GM19240 (cell line): ENCODE data around the gene B4GALT2.
A peak's percentile ranks its signal among the peaks of the same experiment; 100 is the strongest.

Source experiments
- DNase-seq: peaks from one replicate; pipeline ENCODE4 v3.0.0; 2011; ENCODE audit warnings: low spot score; ENCODE audit not compliant: insufficient read length

The B4GALT2 gene

DNA sequence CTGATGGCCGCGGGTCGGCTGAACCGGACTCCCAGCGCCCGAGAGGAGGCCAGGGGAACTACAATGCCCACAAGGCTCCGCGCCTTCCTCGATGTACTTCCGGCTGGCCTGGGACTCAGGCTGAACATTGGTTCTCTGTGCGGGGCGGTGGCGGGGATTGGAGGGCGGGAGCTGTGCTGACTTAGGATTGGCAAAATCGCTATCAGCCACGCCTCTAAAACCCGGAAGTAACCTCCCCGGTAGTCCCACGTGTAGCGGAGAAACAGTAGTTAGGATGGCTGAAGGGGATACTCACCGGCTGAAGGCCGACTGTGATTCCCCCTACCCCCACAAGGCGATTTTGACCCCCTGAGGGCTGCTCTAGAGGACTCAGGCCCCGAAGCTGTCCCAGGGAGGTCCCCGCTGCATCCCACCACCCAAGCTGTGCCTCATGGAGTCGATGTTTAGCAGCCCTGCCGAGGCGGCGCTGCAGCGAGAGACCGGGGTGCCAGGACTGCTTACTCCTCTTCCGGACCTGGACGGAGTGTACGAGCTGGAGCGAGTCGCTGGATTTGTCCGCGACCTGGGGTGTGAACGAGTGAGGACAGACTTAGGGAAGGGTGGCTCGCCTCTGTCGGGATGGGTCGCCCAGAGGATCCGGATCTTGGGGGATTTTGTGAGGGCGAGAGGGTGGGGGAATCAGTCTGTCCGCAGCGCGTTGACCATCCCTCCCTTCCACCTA lies 9.1 kb upstream of the B4GALT2 start, which contains the start of gene DPH2:
Gene DPH2 (plus strand): TSS at position 265 of the 721 bp plus-strand sequence. CDS start 166 bp downstream, at position 431.
- peak; percentile 100 for DNase-seq

- no peak for DNase-seq
Observed at GRCh38 chr1:43970502-43970901, 8.5 kb upstream of the B4GALT2 start.

GRCh38 chr1:43970911-43971310 lies 8.1 kb upstream of the B4GALT2 start:
- DNase-seq: no peak

DNA sequence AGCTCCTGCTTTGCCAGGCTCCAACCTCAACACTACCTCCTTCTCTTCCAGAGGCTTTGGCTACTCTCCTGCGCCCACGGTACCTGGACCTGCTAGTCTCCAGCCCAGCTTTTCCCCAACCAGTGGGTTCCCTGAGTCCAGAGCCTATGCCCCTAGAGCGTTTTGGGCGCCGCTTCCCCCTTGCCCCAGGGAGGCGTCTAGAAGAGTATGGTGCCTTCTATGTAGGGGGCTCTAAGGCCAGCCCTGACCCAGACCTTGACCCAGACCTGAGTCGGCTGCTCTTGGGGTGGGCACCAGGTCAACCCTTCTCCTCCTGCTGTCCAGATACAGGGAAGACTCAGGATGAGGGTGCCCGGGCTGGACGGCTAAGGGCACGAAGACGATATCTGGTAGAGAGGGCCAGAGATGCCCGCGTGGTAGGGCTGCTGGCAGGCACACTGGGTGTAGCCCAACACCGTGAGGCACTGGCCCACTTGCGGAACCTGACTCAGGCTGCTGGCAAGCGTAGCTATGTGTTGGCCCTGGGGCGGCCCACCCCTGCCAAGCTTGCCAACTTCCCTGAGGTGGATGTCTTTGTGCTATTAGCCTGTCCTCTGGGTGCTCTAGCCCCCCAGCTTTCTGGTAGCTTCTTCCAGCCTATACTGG lies 7.6 kb upstream of the B4GALT2 start:
- no peak for DNase-seq

DNA sequence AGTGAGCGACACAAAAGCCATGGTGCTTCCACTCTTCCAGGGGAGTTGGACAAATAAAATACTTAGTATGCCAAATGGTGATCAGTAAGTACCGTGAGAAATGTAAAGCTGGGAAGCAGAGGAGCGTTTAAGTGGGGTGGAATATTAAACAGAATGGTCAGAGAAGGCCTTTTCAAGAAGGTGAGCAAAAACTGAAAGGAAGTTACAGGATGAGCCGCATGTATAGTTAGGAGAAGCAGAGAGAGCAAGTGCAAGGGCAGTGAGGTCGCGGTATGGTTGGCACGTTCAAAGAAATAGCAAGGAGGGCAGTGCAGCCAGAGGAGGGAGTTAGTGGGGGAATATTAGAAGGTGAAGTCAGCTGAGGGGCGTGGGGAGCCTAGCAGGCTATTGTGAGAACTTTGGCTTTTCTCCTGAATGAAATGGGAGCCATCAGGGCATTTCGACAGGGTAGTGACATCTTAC lies 5.0 kb upstream of the B4GALT2 start:
- DNase-seq: no peak

GRCh38 chr1:43974443-43975248 lies 4.4 kb upstream of the B4GALT2 start, which contains the start of gene ATP6V0B:
Gene ATP6V0B, plus strand, starts transcription at chr1:43974960. Its CDS starts 81 bp downstream, at chr1:43975041.
- peak; percentile 96 for DNase-seq

- DNase-seq: no peak
Observed at GRCh38 chr1:43975249-43975961, 3.6 kb upstream of the B4GALT2 start.

GRCh38 chr1:43976045-43976444 lies 3.0 kb upstream of the B4GALT2 start:
- no peak for DNase-seq

GRCh38 chr1:43976890-43977289 lies 2.1 kb upstream of the B4GALT2 start:
- DNase-seq: no peak

DNA sequence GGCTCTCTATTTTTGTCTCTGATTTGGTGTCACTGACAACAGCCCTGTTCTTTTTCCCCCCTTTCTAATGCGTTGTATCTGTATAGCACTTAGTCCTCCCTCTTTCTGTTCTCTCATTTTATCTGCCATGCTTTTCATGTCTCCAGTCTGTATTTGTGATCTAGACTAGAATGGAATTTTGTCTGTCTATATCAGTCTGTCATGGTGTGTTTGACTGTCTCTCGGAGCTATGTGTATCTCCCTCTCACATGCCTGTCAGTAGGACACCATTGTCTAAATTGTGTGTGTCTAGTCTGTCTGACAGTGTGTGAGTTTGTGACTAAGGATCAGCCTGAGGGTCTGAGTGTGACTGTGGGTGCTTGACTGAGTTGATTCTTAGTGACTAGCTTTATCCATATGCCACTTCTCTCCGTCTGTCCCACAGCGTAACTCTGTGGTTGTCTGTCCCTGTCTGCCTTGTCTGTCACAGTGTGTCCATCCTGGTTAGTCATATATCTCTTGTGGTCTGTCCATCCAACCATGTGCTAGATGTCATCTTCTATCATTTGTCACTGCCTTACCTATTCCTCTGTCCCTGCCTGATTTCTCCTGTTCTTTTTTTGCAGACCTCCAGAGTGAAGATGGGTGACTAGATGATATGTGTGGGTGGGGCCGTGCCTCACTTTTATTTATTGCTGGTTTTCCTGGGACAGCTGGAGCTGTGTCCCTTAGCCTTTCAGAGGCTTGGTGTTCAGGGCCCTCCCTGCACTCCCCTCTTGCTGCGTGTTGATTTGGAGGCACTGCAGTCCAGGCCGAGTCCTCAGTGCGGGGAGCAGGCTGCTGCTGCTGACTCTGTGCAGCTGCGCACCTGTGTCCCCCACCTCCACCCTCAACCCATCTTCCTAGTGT lies 1.4 kb upstream of the B4GALT2 start:
- DNase-seq: no peak

DNA sequence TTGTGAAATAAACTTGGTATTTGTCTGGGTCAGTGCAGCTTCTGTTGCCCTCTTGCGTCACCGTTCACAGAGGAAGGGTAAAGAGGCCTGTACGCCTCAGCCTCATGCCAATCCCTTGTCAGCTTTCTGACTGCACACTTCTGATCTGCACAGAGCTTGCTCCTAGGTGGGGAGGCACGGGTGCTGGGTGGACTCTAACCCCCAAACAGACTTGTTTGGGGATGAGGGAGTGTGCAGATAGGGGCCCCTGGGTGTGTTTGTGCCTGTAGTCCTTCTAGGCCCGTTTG lies 803 bp upstream of the B4GALT2 start:
- DNase-seq: no peak

- DNase-seq: no peak
Observed at GRCh38 chr1:43979261-43979527, 184 bp downstream of the B4GALT2 start.

- no peak for DNase-seq
Observed at GRCh38 chr1:43979528-43980254, 681 bp downstream of the B4GALT2 start.

- no peak for DNase-seq
Observed at GRCh38 chr1:43980255-43981134, 1.5 kb downstream of the B4GALT2 start.

DNA sequence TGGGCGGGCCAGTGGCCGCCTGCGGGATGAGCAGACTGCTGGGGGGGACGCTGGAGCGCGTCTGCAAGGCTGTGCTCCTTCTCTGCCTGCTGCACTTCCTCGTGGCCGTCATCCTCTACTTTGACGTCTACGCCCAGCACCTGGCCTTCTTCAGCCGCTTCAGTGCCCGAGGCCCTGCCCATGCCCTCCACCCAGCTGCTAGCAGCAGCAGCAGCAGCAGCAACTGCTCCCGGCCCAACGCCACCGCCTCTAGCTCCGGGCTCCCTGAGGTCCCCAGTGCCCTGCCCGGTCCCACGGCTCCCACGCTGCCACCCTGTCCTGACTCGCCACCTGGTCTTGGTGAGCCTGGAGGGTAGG lies 2.1 kb downstream of the B4GALT2 start:
- DNase-seq: no peak

DNA sequence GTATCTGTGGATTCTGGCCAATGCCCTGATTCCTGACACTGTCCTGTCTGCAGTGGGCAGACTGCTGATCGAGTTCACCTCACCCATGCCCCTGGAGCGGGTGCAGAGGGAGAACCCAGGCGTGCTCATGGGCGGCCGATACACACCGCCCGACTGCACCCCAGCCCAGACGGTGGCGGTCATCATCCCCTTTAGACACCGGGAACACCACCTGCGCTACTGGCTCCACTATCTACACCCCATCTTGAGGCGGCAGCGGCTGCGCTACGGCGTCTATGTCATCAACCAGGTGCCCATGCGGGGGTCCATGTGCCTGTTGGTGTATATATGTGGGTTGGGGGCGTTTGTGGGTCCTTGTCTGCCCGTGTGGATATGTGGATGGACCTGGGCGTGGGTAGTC lies 2.6 kb downstream of the B4GALT2 start:
- no peak for DNase-seq

GRCh38 chr1:43982241-43982640 lies 3.2 kb downstream of the B4GALT2 start:
- DNase-seq: no peak

DNA sequence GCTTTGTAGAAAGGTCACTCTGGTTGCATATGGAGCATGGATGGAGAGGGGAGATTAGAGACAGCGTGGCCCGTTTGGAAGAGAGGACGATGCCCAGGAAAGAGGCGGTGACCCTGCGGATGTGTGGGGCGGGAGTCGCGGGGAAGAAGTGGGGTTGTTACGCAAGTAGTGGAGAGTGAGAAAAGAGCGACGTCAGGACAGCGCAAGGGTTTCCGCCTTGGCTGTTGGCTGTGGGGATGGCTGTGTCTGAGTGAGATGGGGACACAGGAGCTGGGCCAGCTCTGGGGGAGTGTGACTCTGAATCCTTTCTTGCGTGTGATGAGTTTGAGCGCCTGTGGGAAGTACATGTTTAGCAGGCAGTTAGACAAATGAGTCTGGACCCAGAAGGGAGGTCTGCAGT lies 3.8 kb downstream of the B4GALT2 start:
- DNase-seq: no peak

DNA sequence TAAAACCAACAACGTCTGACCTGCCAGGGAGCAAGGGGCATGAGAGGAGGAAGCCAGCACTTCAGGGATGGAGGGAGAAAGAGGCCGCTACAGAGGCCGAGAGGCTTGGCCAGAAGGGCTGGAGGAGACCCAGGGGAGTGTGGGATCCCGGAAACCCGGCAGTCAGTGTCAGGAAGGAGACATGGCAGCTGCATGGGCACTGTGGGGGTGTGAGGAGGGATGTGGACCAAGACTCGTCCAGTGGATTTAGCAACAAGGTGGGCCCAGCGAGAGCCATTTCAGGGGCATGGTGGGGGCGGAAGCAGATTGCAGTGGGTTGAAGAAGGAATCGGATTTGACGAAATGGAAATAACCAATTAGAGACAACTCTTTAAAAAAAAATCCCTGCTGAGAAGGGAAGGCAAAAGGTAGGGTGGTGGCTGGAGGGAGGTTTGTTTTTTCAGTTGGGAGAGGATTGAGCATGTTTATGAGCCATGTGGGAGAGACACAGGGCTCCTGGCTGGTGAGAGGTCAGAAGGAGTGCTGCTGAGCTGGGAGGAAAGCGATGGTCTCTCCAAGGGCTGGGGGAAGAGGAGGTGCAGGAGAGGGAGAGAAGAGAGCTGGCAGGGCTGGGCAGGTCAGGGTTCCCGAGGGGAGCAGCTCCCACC lies 4.4 kb downstream of the B4GALT2 start:
- no peak for DNase-seq
